ENCODE measurements around the gene CLGN.

CLGN gene, protein sequence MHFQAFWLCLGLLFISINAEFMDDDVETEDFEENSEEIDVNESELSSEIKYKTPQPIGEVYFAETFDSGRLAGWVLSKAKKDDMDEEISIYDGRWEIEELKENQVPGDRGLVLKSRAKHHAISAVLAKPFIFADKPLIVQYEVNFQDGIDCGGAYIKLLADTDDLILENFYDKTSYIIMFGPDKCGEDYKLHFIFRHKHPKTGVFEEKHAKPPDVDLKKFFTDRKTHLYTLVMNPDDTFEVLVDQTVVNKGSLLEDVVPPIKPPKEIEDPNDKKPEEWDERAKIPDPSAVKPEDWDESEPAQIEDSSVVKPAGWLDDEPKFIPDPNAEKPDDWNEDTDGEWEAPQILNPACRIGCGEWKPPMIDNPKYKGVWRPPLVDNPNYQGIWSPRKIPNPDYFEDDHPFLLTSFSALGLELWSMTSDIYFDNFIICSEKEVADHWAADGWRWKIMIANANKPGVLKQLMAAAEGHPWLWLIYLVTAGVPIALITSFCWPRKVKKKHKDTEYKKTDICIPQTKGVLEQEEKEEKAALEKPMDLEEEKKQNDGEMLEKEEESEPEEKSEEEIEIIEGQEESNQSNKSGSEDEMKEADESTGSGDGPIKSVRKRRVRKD

DNA sequence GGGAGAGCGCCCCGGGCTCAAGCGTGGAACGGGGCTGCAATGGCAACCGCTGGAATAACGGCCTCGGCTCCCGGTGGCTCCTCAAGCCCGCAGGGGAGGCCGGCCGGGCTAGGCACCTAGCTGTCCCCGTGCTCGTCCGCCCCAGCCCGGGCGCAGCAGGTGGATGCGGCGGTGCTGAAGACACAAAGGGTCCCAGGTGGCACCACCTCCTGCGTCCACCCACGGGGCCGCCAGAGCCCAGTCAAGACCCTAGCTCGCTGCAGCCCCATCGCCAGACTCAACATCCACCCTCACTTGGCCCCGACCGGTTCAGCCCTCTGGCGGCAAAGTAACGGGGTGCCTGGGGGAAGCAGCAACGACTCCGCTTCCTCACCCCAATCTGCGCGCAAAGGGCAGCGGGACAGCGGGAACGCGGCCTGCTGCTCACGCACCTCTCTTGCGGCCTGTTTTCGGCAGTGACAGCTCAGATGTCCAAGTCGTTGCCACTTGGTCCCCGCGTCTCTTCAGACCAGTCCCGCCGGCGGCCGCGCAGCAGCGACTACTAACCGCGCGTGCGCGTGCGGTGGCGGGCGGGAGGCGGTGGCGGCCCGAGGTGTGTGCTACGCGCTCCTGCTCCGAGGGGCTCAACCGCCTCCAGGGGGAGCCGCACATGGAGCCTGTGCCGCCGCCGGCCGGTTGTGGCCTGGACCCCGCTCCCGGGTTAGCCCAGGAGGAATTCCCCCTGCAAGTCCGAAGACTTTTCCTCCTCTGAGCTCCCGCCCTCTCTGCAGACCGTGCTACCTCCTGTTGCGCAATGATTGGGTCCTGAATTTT is at the start of gene CLGN:
Gene CLGN, minus strand, starts transcription at position 543 of the 813 bp plus-strand sequence. CDS start 14,570 bp downstream, outside the sequence.
- H3K9ac ChIP-seq (ENCODE audit: low read length in 5 of 5), result peak within 1 kb of the TSS in 3 of 5 donors; percentile 7 to 70 (median 54)

DNA sequence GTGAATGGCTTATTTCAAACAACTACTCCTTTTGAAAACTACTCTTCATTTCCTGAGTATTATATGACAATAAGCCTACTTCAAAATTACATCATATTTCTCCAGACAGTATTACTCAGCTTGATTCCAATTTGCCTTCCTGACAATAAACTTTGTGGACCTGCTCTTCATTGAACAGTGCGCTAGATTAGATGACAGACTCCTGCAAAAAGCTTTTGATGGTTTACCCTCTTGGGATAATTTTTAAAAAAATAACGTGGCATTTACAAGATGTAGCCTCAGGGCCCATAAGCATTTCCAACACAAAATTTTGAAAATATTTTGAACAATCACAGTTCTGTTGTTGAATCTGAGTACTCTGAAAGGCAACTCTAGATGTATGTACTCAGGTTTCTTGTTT is 44.7 kb upstream of the CLGN start:
- Histone ChIP-seq H3K4me3 (ENCODE audit: low read depth in 1 of 5, low read length in 5 of 5) (no peak overlapping the region), H3K4me1 (ENCODE audit: control insufficient read depth in 5 of 5, insufficient read depth in 5 of 5, low read length in 5 of 5) (peaks cover 0 to 5% (median 0%) of the 10 kb centered on the region in 5 donors), H3K27me3 (ENCODE audit: control insufficient read depth in 5 of 5, insufficient read depth in 4 of 5, low read length in 5 of 5) (peaks cover 0 to 7% (median 5%) of the 10 kb centered on the region in 5 donors), H3K36me3 (ENCODE audit: control insufficient read depth in 5 of 5, insufficient read depth in 5 of 5, low read length in 5 of 5) (no peaks in the 10 kb centered on the region), H3K9ac (ENCODE audit: low read length in 5 of 5) (no peak overlapping the region), H3K9me3 (ENCODE audit: control insufficient read depth in 5 of 5, low read length in 5 of 5) (no peaks in the 10 kb centered on the region), H3K27ac (ENCODE audit: low read depth, low read length) (no peak overlapping the region)

More for the DNA sequence above, at the start of gene CLGN:
- peak within 1 kb of the TSS; percentile 59 to 92 (median 82) for H3K4me3 ChIP-seq (ENCODE audit: low read depth in 1 of 5, low read length in 5 of 5)
- peaks cover 0 to 10% (median 8%) of the 10 kb centered on the region in 5 donors for H3K27me3 ChIP-seq (ENCODE audit: control insufficient read depth in 5 of 5, insufficient read depth in 4 of 5, low read length in 5 of 5)
- H3K4me1 ChIP-seq (ENCODE audit: control insufficient read depth in 5 of 5, insufficient read depth in 5 of 5, low read length in 5 of 5), result peaks cover 0 to 16% (median 16%) of the 10 kb centered on the region in 5 donors
- no peaks in the 10 kb centered on the region for H3K36me3 ChIP-seq (ENCODE audit: control insufficient read depth in 5 of 5, insufficient read depth in 5 of 5, low read length in 5 of 5)
- no peak within 1 kb of the TSS for H3K27ac ChIP-seq (ENCODE audit: low read depth, low read length)
- no peaks in the 10 kb centered on the region for H3K9me3 ChIP-seq (ENCODE audit: control insufficient read depth in 5 of 5, low read length in 5 of 5)

DNA sequence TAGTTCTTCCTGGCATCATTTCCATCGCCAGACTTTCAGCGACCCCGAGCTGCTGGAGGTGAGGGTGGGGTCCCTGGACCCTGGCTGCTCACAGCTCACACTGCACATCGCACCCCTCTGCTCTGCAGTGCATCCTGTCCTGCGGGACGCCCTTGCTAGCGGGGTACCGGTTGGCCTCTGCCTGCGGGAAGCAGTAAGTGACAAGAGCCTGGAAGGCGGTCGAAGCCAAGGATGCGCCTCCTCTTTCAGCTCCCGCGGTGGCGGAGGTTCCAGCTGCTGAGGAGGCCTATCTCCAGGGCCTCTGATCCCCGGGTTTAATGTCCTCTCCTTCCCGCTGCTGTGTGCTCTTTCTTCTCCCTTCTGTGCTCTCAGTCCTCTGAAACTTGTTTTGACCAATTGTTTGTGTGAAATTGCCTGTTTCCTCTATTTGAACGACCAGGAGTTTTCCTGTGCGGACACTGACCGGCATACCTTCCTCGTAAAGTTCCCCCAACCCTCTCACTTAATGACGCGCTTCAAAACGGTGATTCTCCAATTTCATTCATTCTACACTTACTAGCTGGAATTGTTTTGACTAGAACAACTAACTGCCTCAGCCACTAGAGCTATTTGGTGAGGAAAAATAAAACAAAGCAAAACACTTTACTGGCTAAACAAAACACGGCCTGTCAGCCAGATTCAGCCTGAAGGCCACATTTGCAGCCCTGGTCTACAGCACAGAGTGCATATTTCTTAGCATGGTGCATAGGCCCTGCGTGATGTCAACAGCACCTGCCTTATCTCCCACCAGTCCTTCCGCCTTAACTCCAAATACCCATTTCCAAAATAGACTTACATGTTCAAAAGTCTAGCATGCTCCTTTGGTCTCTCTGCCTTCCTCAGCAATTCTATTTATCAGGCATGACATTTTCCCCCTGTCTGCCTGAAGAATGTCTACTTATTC is 42.6 kb upstream of the CLGN start:
- H3K9ac ChIP-seq (ENCODE audit: low read length in 5 of 5), result peak overlapping the region in 1 of 5 donors; percentile 18
- peaks cover 0 to 5% (median 0%) of the 10 kb centered on the region in 5 donors for H3K4me1 ChIP-seq (ENCODE audit: control insufficient read depth in 5 of 5, insufficient read depth in 5 of 5, low read length in 5 of 5)
- no peaks in the 10 kb centered on the region for H3K36me3 ChIP-seq (ENCODE audit: control insufficient read depth in 5 of 5, insufficient read depth in 5 of 5, low read length in 5 of 5)
- peaks cover 0 to 7% (median 5%) of the 10 kb centered on the region in 5 donors for H3K27me3 ChIP-seq (ENCODE audit: control insufficient read depth in 5 of 5, insufficient read depth in 4 of 5, low read length in 5 of 5)
- H3K4me3 ChIP-seq (ENCODE audit: low read depth in 1 of 5, low read length in 5 of 5), result peak overlapping the region in 1 of 5 donors; percentile 20
- H3K27ac ChIP-seq (ENCODE audit: low read depth, low read length), result no peak overlapping the region
- H3K9me3 ChIP-seq (ENCODE audit: control insufficient read depth in 5 of 5, low read length in 5 of 5), result no peaks in the 10 kb centered on the region

DNA sequence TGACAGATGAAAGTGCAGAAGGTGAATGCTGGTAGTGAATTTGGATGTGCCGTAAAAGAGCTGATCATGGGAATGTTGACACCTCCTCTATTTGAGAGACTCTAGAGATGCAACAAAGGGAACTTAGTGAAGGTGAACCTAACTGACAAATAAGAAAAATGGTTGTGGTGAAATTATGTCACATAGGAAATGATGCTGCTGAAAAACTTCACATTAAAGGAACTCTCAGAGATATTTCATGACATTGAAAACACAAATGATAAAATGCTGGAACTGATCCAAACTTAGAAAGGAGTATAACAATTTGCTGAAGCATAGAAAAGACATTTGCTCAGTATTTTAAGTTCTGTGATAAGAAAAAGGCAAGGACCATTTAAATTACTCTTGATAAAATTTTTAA is 38.7 kb upstream of the CLGN start:
- Histone ChIP-seq H3K27me3 (ENCODE audit: control insufficient read depth in 5 of 5, insufficient read depth in 4 of 5, low read length in 5 of 5) (peaks cover 0 to 9% (median 5%) of the 10 kb centered on the region in 5 donors), H3K9me3 (ENCODE audit: control insufficient read depth in 5 of 5, low read length in 5 of 5) (no peaks in the 10 kb centered on the region), H3K4me1 (ENCODE audit: control insufficient read depth in 5 of 5, insufficient read depth in 5 of 5, low read length in 5 of 5) (peaks cover 0 to 5% (median 0%) of the 10 kb centered on the region in 5 donors), H3K27ac (ENCODE audit: low read depth, low read length) (no peak overlapping the region), H3K4me3 (ENCODE audit: low read depth in 1 of 5, low read length in 5 of 5) (no peak overlapping the region), H3K9ac (ENCODE audit: low read length in 5 of 5) (no peak overlapping the region), H3K36me3 (ENCODE audit: control insufficient read depth in 5 of 5, insufficient read depth in 5 of 5, low read length in 5 of 5) (no peaks in the 10 kb centered on the region)

DNA sequence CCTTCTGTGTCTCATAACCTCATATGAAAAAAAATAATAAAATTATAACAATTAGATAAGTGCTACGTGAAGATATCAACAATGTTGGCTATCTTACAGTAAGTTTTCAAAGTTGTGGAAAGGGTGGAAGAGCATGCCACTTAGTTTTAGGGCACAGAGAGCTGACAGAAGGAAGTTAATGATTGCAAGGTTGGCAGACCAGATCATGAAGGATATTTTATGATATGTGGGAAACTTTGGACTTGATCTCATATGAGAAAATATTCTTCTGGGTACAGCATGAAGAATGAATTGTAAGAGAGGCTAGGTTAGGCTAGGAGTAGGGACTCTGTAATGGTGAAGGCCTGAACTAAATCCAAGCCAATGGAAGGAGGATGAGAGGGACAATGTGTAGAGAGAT is 36.2 kb upstream of the CLGN start:
- no peaks in the 10 kb centered on the region for H3K36me3 ChIP-seq (ENCODE audit: control insufficient read depth in 5 of 5, insufficient read depth in 5 of 5, low read length in 5 of 5)
- H3K9ac ChIP-seq (ENCODE audit: low read length in 5 of 5), result no peak overlapping the region
- no peak overlapping the region for H3K4me3 ChIP-seq (ENCODE audit: low read depth in 1 of 5, low read length in 5 of 5)
- no peaks in the 10 kb centered on the region for H3K9me3 ChIP-seq (ENCODE audit: control insufficient read depth in 5 of 5, low read length in 5 of 5)
- no peaks in the 10 kb centered on the region for H3K4me1 ChIP-seq (ENCODE audit: control insufficient read depth in 5 of 5, insufficient read depth in 5 of 5, low read length in 5 of 5)
- peaks cover 0 to 4% (median 0%) of the 10 kb centered on the region in 5 donors for H3K27me3 ChIP-seq (ENCODE audit: control insufficient read depth in 5 of 5, insufficient read depth in 4 of 5, low read length in 5 of 5)
- no peak overlapping the region for H3K27ac ChIP-seq (ENCODE audit: low read depth, low read length)

DNA sequence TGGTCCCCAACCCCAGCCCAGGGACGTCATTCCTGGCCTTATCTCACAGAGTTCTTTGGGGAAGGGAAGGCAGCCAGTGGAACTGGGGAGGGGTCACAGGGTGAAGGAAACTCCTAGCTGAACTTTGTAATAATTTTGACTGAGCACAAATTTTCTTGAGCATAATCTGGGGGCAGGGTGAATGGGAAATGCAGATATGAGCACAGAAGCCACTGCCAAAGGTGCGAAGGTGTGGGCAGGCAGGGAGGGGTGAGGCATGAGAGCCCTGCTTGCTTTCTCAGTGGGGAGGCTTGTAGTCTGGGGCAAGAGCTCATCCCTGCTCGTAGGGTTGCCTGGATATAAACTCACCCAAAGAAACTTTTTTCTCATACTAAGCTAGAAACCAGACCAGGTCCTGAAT is 35.7 kb upstream of the CLGN start:
- H3K4me1 ChIP-seq (ENCODE audit: control insufficient read depth in 5 of 5, insufficient read depth in 5 of 5, low read length in 5 of 5), result no peaks in the 10 kb centered on the region
- H3K4me3 ChIP-seq (ENCODE audit: low read depth in 1 of 5, low read length in 5 of 5), result no peak overlapping the region
- H3K9me3 ChIP-seq (ENCODE audit: control insufficient read depth in 5 of 5, low read length in 5 of 5), result no peaks in the 10 kb centered on the region
- no peak overlapping the region for H3K9ac ChIP-seq (ENCODE audit: low read length in 5 of 5)
- peaks cover 0 to 4% (median 0%) of the 10 kb centered on the region in 5 donors for H3K27me3 ChIP-seq (ENCODE audit: control insufficient read depth in 5 of 5, insufficient read depth in 4 of 5, low read length in 5 of 5)
- no peaks in the 10 kb centered on the region for H3K36me3 ChIP-seq (ENCODE audit: control insufficient read depth in 5 of 5, insufficient read depth in 5 of 5, low read length in 5 of 5)
- no peak overlapping the region for H3K27ac ChIP-seq (ENCODE audit: low read depth, low read length)

DNA sequence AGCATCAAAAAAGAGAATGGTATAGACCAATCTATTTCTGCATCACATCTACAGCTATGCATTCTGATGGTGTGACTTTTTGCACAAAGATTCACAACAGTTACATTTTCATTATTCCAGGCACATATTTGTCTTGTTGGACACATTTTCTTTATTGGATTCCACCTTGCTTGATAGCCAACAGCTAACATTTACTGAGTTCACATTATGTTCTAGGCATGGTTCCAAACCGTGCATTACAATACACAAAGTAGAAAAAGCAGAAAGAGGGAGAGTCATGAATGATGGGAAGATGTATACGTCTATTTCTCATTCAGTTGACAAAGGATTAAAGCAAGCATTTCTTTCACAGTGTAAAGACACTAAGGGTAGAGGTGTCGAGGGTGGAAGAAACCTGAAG is 22.9 kb upstream of the CLGN start:
- H3K27ac ChIP-seq (ENCODE audit: low read depth, low read length), result no peak overlapping the region
- no peaks in the 10 kb centered on the region for H3K9me3 ChIP-seq (ENCODE audit: control insufficient read depth in 5 of 5, low read length in 5 of 5)
- no peak overlapping the region for H3K9ac ChIP-seq (ENCODE audit: low read length in 5 of 5)
- H3K36me3 ChIP-seq (ENCODE audit: control insufficient read depth in 5 of 5, insufficient read depth in 5 of 5, low read length in 5 of 5), result no peaks in the 10 kb centered on the region
- no peaks in the 10 kb centered on the region for H3K27me3 ChIP-seq (ENCODE audit: control insufficient read depth in 5 of 5, insufficient read depth in 4 of 5, low read length in 5 of 5)
- H3K4me1 ChIP-seq (ENCODE audit: control insufficient read depth in 5 of 5, insufficient read depth in 5 of 5, low read length in 5 of 5), result no peaks in the 10 kb centered on the region
- no peak overlapping the region for H3K4me3 ChIP-seq (ENCODE audit: low read depth in 1 of 5, low read length in 5 of 5)

DNA sequence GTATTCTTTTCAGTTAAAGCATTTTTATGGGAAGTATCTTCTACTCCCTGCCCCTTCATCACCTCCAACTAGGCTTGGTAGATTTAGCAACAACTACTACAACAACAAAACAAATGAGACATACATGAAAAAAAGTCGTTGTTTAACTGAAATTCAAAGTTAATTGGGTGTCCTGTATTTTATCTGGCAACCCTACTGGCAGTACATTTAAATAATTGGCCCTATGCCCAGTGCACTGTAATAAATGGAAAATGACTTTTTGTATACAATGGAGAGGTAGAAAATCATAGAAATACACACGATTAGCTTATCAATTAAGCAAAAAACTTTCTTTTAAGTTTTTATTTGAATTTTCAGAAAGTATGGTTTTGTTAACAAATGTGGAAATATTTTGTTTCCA is 21.4 kb upstream of the CLGN start:
- H3K27ac ChIP-seq (ENCODE audit: low read depth, low read length), result no peak overlapping the region
- peaks cover 0 to 5% (median 0%) of the 10 kb centered on the region in 5 donors for H3K9me3 ChIP-seq (ENCODE audit: control insufficient read depth in 5 of 5, low read length in 5 of 5)
- no peaks in the 10 kb centered on the region for H3K4me1 ChIP-seq (ENCODE audit: control insufficient read depth in 5 of 5, insufficient read depth in 5 of 5, low read length in 5 of 5)
- no peak overlapping the region for H3K4me3 ChIP-seq (ENCODE audit: low read depth in 1 of 5, low read length in 5 of 5)
- no peaks in the 10 kb centered on the region for H3K27me3 ChIP-seq (ENCODE audit: control insufficient read depth in 5 of 5, insufficient read depth in 4 of 5, low read length in 5 of 5)
- H3K36me3 ChIP-seq (ENCODE audit: control insufficient read depth in 5 of 5, insufficient read depth in 5 of 5, low read length in 5 of 5), result no peaks in the 10 kb centered on the region
- H3K9ac ChIP-seq (ENCODE audit: low read length in 5 of 5), result no peak overlapping the region

DNA sequence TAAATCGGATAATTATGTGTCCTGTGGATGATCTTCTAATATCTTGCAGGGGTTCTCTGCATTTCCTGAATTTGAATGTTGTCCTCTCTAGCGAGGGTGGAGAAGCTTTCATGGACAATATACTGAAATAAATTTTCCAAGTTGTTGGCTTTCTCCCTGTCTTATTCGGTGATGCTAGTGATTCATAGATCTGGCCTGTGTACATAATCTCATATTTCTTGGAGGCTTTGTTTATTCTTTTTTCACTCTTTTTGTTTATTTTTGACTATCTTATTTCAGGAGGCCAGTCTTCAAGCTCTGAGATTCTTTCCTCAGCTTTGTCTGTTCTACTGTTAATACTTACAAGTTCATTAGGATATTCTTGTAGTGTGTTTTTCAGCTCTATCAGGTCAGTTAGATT is 20.7 kb upstream of the CLGN start:
- Histone ChIP-seq H3K36me3 (ENCODE audit: control insufficient read depth in 5 of 5, insufficient read depth in 5 of 5, low read length in 5 of 5) (no peaks in the 10 kb centered on the region), H3K27me3 (ENCODE audit: control insufficient read depth in 5 of 5, insufficient read depth in 4 of 5, low read length in 5 of 5) (no peaks in the 10 kb centered on the region), H3K9me3 (ENCODE audit: control insufficient read depth in 5 of 5, low read length in 5 of 5) (peaks cover 0 to 5% (median 0%) of the 10 kb centered on the region in 5 donors), H3K4me1 (ENCODE audit: control insufficient read depth in 5 of 5, insufficient read depth in 5 of 5, low read length in 5 of 5) (no peaks in the 10 kb centered on the region), H3K9ac (ENCODE audit: low read length in 5 of 5) (no peak overlapping the region), H3K4me3 (ENCODE audit: low read depth in 1 of 5, low read length in 5 of 5) (no peak overlapping the region), H3K27ac (ENCODE audit: low read depth, low read length) (no peak overlapping the region)
